HG02943 (cell line): ENCODE results near the gene TMEM125.

Experiments used
- ATAC-seq: cut with Tn5 transposase; IDR thresholded peaks from one replicate; pipeline ENCODE4 v1.9.1; 2021; ENCODE audit warnings: mild to moderate bottlenecking, low read depth, moderate library complexity; ENCODE audit not compliant: unreplicated experiment

TMEM125 gene

DNA sequence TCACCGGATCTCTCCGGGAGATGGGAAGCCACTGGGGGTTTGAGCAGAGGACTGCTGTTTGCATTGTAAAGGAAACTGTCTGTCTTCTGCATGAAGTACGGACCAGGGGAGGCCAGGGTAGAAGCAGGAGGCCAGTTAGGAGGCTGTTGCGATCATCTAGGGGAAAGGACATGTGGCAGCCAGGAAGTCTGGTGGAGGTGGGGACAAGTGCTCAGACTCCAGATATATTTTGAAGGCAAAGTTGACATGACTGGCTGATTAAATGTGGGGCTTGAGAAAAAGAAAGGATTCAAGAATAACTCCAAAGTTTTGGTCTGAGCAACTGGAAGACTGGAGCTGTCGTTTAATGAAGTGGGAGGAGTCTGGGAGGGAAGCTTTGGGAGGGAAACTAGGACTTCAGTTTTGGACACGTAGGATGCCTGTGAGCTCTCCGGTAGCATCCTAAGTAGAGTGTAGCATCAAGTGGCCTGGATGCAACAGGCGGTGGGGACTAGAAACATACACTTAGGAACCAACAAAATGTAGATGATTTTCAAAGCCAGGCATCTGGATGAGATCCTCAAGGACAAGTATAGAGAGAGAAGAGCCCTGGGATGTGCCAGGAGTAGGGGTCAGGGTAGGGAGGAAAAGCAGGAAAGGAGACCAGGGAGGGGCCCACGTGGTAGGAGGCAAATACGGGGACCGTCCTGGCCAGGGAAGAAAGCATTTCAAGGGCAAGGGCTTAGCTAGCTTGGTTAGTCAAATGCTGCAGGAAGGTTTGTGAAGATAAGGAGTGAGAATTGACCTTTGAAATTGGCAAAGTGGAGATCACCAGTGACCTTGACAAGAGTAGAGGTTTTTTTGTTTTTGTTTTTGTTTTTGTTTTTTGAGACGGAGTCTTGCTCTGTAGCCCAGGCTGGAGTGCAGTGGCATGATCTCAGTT is 19.3 kb downstream of the TMEM125 start:
- ATAC-seq: no peak

DNA sequence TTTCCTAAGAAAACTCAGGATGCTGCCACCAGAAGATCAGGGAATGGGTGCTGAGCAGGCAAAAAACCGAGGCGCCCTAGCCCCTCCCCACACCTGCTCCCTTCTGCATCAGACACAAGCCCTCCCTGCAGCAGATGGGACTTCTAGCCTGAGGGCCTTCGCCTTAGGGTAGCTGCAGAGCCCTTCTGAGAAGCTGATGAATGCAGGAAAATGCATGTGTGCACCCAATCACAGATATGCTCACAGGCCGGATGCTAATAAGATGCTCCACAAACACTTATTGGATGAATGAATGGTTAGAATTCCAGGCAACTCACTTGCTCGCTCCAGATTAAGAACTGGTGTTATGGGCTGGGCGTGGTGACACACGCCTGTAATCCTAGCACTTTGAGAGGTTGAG is 22.4 kb downstream of the TMEM125 start:
- ATAC-seq: no peak

GRCh38 chr1:43292679-43293078 is 22.9 kb downstream of the TMEM125 start:
- ATAC-seq: no peak

DNA sequence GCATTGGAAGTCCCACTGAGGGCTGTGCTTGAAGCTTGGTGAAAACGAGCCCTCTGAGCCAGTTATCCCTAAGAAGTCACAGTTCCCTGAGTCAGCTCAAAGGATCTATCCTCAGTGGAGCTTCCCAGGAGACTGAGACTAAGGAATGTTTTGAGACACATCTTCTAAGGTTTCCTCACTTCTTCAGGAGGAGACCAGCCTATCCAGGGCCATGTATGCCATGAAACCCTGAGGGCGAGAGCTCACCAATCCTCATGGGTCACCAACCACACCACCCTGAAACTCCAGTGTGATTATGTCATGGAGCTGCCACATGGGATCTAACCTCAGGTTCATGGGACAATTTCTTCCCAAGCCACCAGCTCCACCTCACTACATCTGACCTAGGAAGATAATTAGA is 23.4 kb downstream of the TMEM125 start:
- no peak for ATAC-seq

GRCh38 chr1:43293896-43294760 is 24.3 kb downstream of the TMEM125 start:
- no peak for ATAC-seq

GRCh38 chr1:43294761-43295160 is 25.0 kb downstream of the TMEM125 start:
- no peak for ATAC-seq

DNA sequence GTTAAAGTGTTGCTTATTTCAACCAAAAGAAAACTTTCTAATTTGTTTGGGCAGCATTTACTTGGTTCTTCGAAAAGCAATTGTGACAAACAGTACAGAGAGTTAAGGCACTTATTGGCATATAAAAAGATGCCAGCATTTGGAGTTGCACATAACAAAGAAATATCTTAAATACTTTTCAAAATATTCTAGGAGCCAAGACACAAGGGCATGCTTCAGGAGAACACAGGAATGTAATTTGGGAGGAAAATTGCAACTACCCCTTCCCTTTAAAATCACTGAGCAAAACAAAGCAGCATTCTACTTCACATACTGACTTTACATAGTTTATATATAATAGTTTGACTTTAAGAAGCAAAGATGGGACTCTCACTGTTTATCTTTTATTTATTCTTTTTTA is 26.4 kb downstream of the TMEM125 start:
- no peak for ATAC-seq

- ATAC-seq: no peak
Observed at GRCh38 chr1:43298055-43298454, 28.3 kb downstream of the TMEM125 start.

GRCh38 chr1:43299101-43299500 is 29.3 kb downstream of the TMEM125 start:
- no peak for ATAC-seq

GRCh38 chr1:43300378-43301094 is 30.8 kb downstream of the TMEM125 start, which contains the start of gene TIE1:
Gene TIE1 (plus strand): TSS chr1:43300982. CDS start chr1:43301072, 90 bp downstream.
- ATAC-seq: no peak

- ATAC-seq: no peak
Observed at GRCh38 chr1:43302201-43302600, 32.4 kb downstream of the TMEM125 start.

GRCh38 chr1:43302721-43303470 is 33.1 kb downstream of the TMEM125 start:
- no peak for ATAC-seq

DNA sequence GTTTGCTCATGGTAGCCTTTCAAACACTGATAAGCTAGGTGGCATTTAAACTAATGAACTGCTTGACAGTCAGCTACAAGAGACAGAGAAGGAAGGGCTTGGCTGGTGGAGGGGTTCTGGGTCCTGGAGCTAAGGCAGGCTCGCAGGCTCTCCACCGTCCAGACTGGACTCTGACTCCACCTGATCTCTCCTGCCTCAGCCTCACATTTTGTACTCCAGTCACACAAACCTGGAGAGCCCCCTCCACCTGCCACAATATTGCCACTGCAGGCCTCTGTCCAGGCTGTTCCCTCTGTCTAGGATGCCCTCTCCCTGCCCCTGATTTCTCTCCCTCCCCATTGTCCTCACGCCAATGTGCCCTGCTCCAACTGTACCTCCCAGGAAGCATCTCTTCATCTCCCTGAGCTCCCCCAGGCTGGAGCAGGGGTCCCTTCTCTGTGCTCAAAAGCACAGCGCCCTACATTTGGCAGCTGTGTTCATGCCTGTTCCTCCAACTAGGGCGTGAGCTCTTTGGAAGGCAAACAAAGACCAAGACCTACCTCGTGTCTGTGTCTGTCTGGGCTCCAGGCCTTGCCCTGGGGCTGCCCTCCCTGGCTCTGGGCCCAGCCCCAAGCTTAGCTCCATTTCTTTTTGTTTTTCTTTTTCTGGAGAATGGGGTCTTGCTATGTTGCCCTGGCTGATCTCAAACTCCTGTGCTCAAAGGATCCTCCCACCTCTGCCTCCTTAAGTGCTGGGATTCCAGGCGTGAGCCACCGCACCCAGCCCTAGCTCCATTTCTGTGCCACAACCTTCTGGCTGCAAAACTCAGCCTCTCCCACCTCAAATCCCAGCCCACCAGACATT is 33.9 kb downstream of the TMEM125 start:
- no peak for ATAC-seq

- ATAC-seq: no peak
Observed at GRCh38 chr1:43304314-43304681, 34.5 kb downstream of the TMEM125 start.

DNA sequence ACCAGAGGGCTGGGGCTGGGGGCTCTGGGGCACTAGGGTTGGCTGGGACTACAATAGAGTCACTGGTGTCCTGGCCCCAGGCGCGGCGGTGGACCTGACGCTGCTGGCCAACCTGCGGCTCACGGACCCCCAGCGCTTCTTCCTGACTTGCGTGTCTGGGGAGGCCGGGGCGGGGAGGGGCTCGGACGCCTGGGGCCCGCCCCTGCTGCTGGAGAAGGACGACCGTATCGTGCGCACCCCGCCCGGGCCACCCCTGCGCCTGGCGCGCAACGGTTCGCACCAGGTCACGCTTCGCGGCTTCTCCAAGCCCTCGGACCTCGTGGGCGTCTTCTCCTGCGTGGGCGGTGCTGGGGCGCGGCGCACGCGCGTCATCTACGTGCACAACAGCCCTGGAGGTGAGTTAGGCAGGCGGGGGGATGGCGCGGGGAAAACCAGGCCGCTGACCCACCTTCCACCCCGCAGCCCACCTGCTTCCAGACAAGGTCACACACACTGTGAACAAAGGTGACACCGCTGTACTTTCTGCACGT is 35.1 kb downstream of the TMEM125 start:
- ATAC-seq: no peak

DNA sequence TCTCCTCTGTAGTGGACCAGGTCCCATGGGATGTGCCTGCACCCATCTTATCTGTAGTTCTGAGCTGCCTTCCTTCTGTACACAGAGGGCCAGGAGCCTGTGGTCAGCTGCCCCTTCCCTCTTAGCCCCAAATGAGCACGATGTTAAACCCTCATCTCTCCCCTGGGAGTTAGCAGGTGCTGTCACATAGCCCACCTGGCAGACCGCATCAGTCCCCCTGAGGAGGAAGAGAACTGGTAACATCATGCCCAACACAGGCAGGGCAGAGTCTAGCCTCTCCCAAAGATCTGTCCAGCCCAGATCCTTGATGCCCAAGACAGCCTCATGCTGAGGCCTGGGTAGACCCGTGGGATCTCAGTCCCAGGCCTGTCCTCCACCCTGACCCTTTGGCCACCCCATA is 35.7 kb downstream of the TMEM125 start:
- no peak for ATAC-seq

- no peak for ATAC-seq
Observed at GRCh38 chr1:43305926-43306687, 36.3 kb downstream of the TMEM125 start.
